Inflammatory macrophage treated with lipopolysaccharide for 1 hour (primary cell): Measurements from ENCODE around the gene LPCAT3.
"Not testable (repeated sequence)": the region's sequence is repeated elsewhere in the genome, so short reads cannot be mapped to it uniquely, and the experiment has no call there.

Source experiments
- DNase-seq, 2 donors: peaks; one replicate each; pipeline ENCODE4 v3.0.0-alpha.2; 2020 to 2022

LPCAT3 gene

GRCh38 chr12:7035463-7035862 is 17.2 kb upstream of the LPCAT3 start:
- no peak for DNase-seq

- no peak for DNase-seq
These were observed 16.2 kb upstream of the LPCAT3 start for GRCh38 chr12:7034464-7034863.

- no peak for DNase-seq
These were observed 14.7 kb upstream of the LPCAT3 start for GRCh38 chr12:7032990-7033389.

GRCh38 chr12:7031306-7031705 is 13.0 kb upstream of the LPCAT3 start:
- DNase-seq = no peak

- DNase-seq = no peak
These were observed 8.6 kb upstream of the LPCAT3 start for GRCh38 chr12:7026854-7027253.

- DNase-seq = no peak
These were observed 4.8 kb upstream of the LPCAT3 start for GRCh38 chr12:7023114-7023513.

- peak; percentile 55 to 60 for DNase-seq
These were observed 3.7 kb upstream of the LPCAT3 start for GRCh38 chr12:7021956-7022355.

GRCh38 chr12:7019043-7019569 is 830 bp upstream of the LPCAT3 start:
- no peak for DNase-seq

GRCh38 chr12:7017870-7018349 is 366 bp downstream of the LPCAT3 start:
- peak in 1 of 2 donors; percentile 22 for DNase-seq

- no peak for DNase-seq
These were observed 1.2 kb downstream of the LPCAT3 start for GRCh38 chr12:7016958-7017571.

GRCh38 chr12:7015555-7016370 is 2.5 kb downstream of the LPCAT3 start:
- DNase-seq = no peak

GRCh38 chr12:7013101-7013500 is 5.2 kb downstream of the LPCAT3 start:
- no peak for DNase-seq

GRCh38 chr12:7012024-7012607 is 6.2 kb downstream of the LPCAT3 start:
- no peak for DNase-seq

GRCh38 chr12:7011398-7011797 is 6.9 kb downstream of the LPCAT3 start:
- DNase-seq = not testable (repeated sequence)

- no peak for DNase-seq
These were observed 8.8 kb downstream of the LPCAT3 start for GRCh38 chr12:7009512-7009911.

GRCh38 chr12:7008864-7009263 is 9.4 kb downstream of the LPCAT3 start:
- DNase-seq = no peak

- no peak for DNase-seq
These were observed 11.6 kb downstream of the LPCAT3 start for GRCh38 chr12:7006639-7007038.

GRCh38 chr12:7005311-7005710 is 13.0 kb downstream of the LPCAT3 start:
- DNase-seq = peak; percentile 22 to 44

GRCh38 chr12:7004840-7005239 is 13.4 kb downstream of the LPCAT3 start:
- no peak for DNase-seq

GRCh38 chr12:7004287-7004803 is 13.9 kb downstream of the LPCAT3 start:
- no peak for DNase-seq

- DNase-seq = no peak
These were observed 16.2 kb downstream of the LPCAT3 start for GRCh38 chr12:7001921-7002591.

GRCh38 chr12:6998715-6999451 is 19.4 kb downstream of the LPCAT3 start:
- no peak for DNase-seq
